Immature natural killer cell (primary cell): ENCODE results near the gene FLVCR1. TPM values are rescaled to one million over a fixed set of nuclear protein-coding genes. Genes with fewer than 3 reads are reported as not detected.
"Not testable (repeated sequence)": the region's sequence is repeated elsewhere in the genome, so short reads cannot be mapped to it uniquely, and the experiment has no call there.

ENCODE experiments used
- DNase-seq, 3 donors: peaks; one replicate each; pipeline ENCODE4 v3.0.0; 2022; ENCODE audit warnings: mixed read lengths in 1 of 3
- H3K27ac Mint-ChIP-seq, 6 donors: one replicate each; pipeline ENCODE4 v1.8.0; 2020; ENCODE audit warnings: mixed read lengths in 6 of 6, mild to moderate bottlenecking in 5 of 6, inconsistent platforms in 4 of 6, moderate library complexity in 3 of 6
- H3K27me3 Mint-ChIP-seq, 3 donors: one replicate each; pipeline ENCODE4 v1.8.0; 2020 to 2021; ENCODE audit warnings: low read depth in 3 of 3, mild to moderate bottlenecking in 3 of 3, mixed read lengths in 3 of 3, moderate library complexity in 3 of 3, inconsistent platforms in 1 of 3
- H3K36me3 Mint-ChIP-seq, 3 donors: one replicate each; pipeline ENCODE4 v1.8.0; 2020; ENCODE audit warnings: mixed read lengths in 3 of 3, inconsistent platforms in 2 of 3, mild to moderate bottlenecking in 2 of 3
- H3K4me1 Mint-ChIP-seq, 2 donors: one replicate each; pipeline ENCODE4 v1.8.0; 2020; ENCODE audit warnings: inconsistent platforms in 2 of 2, mild to moderate bottlenecking in 2 of 2, mixed read lengths in 2 of 2, moderate library complexity in 1 of 2
- H3K4me3 Mint-ChIP-seq, 5 donors: one replicate each; pipeline ENCODE4 v1.8.0; 2020; ENCODE audit warnings: mild to moderate bottlenecking in 5 of 5, mixed read lengths in 5 of 5, inconsistent platforms in 3 of 5, moderate library complexity in 3 of 5
- H3K9me3 Mint-ChIP-seq, 6 donors: one replicate each; pipeline ENCODE4 v1.8.0; 2020; ENCODE audit warnings: mild to moderate bottlenecking in 6 of 6, mixed read lengths in 6 of 6, inconsistent platforms in 4 of 6, moderate library complexity in 3 of 6
- polyA plus RNA-seq, 3 donors: library from polyadenylated mRNA; unstranded; fragments of 300-500 nt; fragmentation: Illumina TruSeq; gene quantifications; one replicate each; pipeline ENCODE4 v1.2.3, GENCODE V29; 2021

FLVCR1 gene
- 1 to 10 TPM in 2 of 3 donors, under 1 TPM in 1; 0.12 to 4.1 (median 1.6) TPM for polyA plus RNA-seq

DNA sequence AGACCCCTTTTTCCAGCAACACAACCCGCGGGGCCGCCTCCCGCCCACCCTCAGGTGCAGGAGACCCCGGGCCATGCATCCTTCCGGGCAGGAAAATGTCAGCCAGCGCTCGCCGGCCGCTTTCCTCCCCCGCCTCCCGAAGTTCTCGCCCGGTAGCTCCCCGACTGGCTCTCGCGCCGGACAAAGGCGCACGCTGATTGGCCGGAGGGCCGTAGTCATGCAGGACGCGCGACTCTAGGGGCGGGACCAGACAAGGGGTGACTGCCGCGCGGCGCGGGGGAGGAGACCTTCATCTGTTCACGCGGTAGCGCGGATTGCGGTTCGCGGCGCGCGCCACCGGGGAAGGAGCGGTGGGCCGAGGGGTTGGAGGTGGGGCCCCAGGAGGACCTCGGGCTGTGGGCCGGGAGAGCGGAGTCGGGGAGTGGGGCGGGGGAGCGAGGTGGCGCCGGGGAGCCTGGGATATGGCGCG is at the start of gene FLVCR1:
Gene FLVCR1, plus strand, starts transcription at position 284 of the 469 bp plus-strand sequence. Its CDS starts 178 bp downstream, at position 462.
- Mint-ChIP-seq H3K36me3 (peaks cover 4 to 12% (median 5%) of the 10 kb centered on the region in 3 donors), H3K4me3 (peak within 1 kb of the TSS in 4 of 5 donors; percentile 21 to 97 (median 78))

GRCh38 chr1:212814537-212815334 is 43.3 kb upstream of the FLVCR1 start:
- DNase-seq: no peak
- Mint-ChIP-seq H3K36me3 (peaks cover 13 to 19% (median 13%) of the 10 kb centered on the region in 3 donors), H3K27ac (no peak overlapping the region), H3K27me3 (peaks cover 0 to 2% (median 1%) of the 10 kb centered on the region in 3 donors), H3K4me1 (peaks cover 0 to 4% of the 10 kb centered on the region in 2 donors), H3K9me3 (no peaks in the 10 kb centered on the region), H3K4me3 (no peak overlapping the region)

More for the DNA sequence above, at the start of gene FLVCR1:
- H3K27ac Mint-ChIP-seq: peak within 1 kb of the TSS in 5 of 6 donors; percentile 91 to 96 (median 94)
- peak; percentile 94 to 95 (median 94) for DNase-seq
- H3K4me1 Mint-ChIP-seq: peaks cover 21 to 26% of the 10 kb centered on the region in 2 donors
- H3K27me3 Mint-ChIP-seq: peaks cover 3 to 10% (median 4%) of the 10 kb centered on the region in 3 donors
- H3K9me3 Mint-ChIP-seq: no peaks in the 10 kb centered on the region

GRCh38 chr1:212816567-212817278 is 41.4 kb upstream of the FLVCR1 start:
- peaks cover 0 to 4% (median 1%) of the 10 kb centered on the region in 3 donors for H3K27me3 Mint-ChIP-seq
- H3K4me1 Mint-ChIP-seq: peaks cover 0 to 6% of the 10 kb centered on the region in 2 donors
- H3K4me3 Mint-ChIP-seq: no peak overlapping the region
- no peaks in the 10 kb centered on the region for H3K9me3 Mint-ChIP-seq
- DNase-seq: no peak
- H3K36me3 Mint-ChIP-seq: peaks cover 13 to 19% (median 13%) of the 10 kb centered on the region in 3 donors
- H3K27ac Mint-ChIP-seq: no peak overlapping the region

- Mint-ChIP-seq H3K27ac (no peak overlapping the region), H3K4me3 (no peak overlapping the region), H3K36me3 (peaks cover 7 to 21% (median 10%) of the 10 kb centered on the region in 3 donors)
Measured at GRCh38 chr1:212819726-212820125, 38.3 kb upstream of the FLVCR1 start.

GRCh38 chr1:212820969-212821368 is 37.1 kb upstream of the FLVCR1 start:
- Mint-ChIP-seq H3K27me3 (peaks cover 2 to 7% (median 6%) of the 10 kb centered on the region in 3 donors), H3K4me3 (no peak overlapping the region), H3K9me3 (peaks cover 0 to 16% (median 11%) of the 10 kb centered on the region in 6 donors), H3K4me1 (peaks cover 0 to 6% of the 10 kb centered on the region in 2 donors), H3K36me3 (peaks cover 8 to 15% (median 14%) of the 10 kb centered on the region in 3 donors), H3K27ac (no peak overlapping the region)
- DNase-seq: no peak

More at GRCh38 chr1:212819726-212820125, 38.3 kb upstream of the FLVCR1 start:
- Mint-ChIP-seq H3K9me3 (peaks cover 0 to 8% (median 3%) of the 10 kb centered on the region in 6 donors), H3K27me3 (peaks cover 1 to 7% (median 6%) of the 10 kb centered on the region in 3 donors), H3K4me1 (peaks cover 0 to 6% of the 10 kb centered on the region in 2 donors)
- DNase-seq: no peak

DNA sequence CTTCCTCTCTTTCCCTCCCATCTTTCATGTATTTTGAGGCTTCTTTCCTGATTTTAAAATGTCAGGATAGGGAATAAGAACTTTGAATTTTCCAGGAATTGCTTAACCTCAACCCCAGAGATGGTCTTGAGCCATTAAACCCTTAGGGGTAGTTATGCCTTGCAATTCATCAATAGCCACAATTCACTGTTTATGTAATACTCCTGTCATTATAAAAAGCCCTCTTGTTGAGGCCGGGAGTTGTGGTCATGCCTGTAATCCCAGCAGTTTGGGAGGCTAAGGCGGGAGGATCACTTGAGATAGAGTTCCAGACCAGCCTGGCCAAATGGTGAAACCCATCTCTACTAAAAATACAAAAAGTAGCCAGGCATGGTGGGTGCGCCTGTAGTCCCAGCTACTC is 35.1 kb upstream of the FLVCR1 start:
- H3K9me3 Mint-ChIP-seq: peaks cover 0 to 23% (median 15%) of the 10 kb centered on the region in 6 donors
- peaks cover 0 to 6% of the 10 kb centered on the region in 2 donors for H3K4me1 Mint-ChIP-seq
- no peak for DNase-seq
- peaks cover 11 to 12% (median 12%) of the 10 kb centered on the region in 3 donors for H3K36me3 Mint-ChIP-seq
- H3K27ac Mint-ChIP-seq: no peak overlapping the region
- peaks cover 6 to 15% (median 7%) of the 10 kb centered on the region in 3 donors for H3K27me3 Mint-ChIP-seq
- no peak overlapping the region for H3K4me3 Mint-ChIP-seq

DNA sequence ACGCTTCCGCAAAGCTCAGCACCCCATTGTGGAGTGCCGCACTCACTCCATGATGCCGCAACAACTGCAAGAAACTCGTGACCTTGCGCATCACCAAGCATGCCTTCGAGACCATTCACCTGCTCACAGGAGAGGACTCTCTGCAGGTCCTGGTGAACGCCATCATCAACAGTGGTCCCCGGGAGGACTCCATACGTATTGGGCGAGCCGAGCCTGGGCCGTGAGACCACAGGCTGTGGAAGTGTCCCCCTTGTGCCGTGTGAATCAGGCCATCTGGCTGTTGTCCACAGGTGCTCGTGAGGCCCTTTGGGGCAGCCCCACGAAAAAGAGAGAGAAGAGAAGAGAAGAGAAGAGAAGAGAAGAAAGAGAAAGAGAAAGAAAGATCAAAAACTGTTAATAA is 33.9 kb upstream of the FLVCR1 start:
- DNase-seq: no peak
- Mint-ChIP-seq H3K9me3 (peaks cover 0 to 23% (median 15%) of the 10 kb centered on the region in 6 donors), H3K27ac (no peak overlapping the region), H3K27me3 (peaks cover 5 to 15% (median 7%) of the 10 kb centered on the region in 3 donors), H3K36me3 (peaks cover 11 to 12% (median 12%) of the 10 kb centered on the region in 3 donors), H3K4me3 (no peak overlapping the region), H3K4me1 (peaks cover 0 to 6% of the 10 kb centered on the region in 2 donors)

DNA sequence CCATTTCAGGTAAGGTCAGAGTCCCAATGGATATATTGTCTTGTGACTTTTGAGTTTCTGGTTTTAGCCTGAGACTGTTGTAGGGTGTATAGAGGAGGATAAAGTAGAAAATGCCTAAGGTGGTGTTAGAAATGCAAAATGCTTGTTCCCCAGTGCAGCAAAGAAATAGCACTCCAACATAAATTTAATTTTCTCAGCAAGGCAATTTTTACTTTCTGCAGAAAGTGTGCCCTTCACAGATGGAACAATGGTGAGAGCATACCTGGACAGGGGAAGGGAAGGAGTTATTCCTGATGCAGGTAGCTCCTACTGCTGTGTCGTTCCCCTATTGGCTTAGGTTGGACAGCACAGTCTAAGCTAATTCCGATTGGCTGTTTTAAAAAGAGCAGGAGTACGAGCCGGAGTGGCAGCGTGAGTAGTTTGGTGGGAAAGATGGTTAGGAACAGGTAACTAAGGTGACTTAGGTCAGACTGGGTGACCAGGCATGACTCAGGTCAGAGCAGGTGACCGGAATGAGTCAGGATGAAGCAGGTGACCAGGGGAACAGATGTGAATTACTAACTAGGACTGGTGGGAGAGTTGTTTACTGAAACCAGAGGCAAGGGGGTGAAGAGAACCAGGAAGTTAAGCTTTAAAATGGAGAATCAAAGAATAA is 32.1 kb upstream of the FLVCR1 start:
- no peak for DNase-seq
- no peaks in the 10 kb centered on the region for H3K4me1 Mint-ChIP-seq
- peaks cover 0 to 23% (median 15%) of the 10 kb centered on the region in 6 donors for H3K9me3 Mint-ChIP-seq
- peaks cover 11 to 12% (median 12%) of the 10 kb centered on the region in 3 donors for H3K36me3 Mint-ChIP-seq
- no peak overlapping the region for H3K4me3 Mint-ChIP-seq
- no peak overlapping the region for H3K27ac Mint-ChIP-seq
- H3K27me3 Mint-ChIP-seq: peaks cover 2 to 15% (median 6%) of the 10 kb centered on the region in 3 donors

DNA sequence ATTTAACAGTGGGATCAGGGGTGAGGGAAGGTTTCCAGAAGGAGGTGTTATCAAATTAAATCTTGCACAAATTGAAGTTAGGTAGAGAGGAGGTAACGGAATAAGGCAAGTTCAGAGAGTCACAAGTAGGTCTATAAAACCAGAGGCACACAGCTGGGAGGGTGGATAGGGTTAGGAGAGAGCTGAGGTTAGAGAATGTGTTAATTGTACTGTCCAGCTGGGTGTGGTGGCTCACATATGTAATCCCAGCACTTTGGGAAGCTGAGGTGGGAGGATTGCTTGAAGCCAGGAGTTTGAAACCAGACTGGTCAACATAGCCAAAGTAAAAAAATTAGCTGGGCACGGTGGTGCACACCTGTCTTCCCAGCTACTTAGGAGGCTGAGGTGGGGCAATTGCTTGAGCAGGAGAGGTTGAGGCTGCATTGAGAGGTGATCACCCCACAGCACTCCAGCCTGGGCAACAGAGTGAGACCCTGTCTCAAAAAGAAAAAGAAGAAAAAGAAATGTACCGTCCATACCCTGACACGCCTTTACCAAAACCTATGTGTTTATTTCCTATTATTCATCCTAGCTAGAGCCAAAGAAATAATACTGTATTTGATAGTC is 30.8 kb upstream of the FLVCR1 start:
- no peaks in the 10 kb centered on the region for H3K4me1 Mint-ChIP-seq
- no peak overlapping the region for H3K4me3 Mint-ChIP-seq
- peaks cover 0 to 23% (median 15%) of the 10 kb centered on the region in 6 donors for H3K9me3 Mint-ChIP-seq
- H3K36me3 Mint-ChIP-seq: peaks cover 11 to 12% (median 12%) of the 10 kb centered on the region in 3 donors
- H3K27me3 Mint-ChIP-seq: peaks cover 5 to 15% (median 6%) of the 10 kb centered on the region in 3 donors
- no peak overlapping the region for H3K27ac Mint-ChIP-seq
- DNase-seq: no peak

DNA sequence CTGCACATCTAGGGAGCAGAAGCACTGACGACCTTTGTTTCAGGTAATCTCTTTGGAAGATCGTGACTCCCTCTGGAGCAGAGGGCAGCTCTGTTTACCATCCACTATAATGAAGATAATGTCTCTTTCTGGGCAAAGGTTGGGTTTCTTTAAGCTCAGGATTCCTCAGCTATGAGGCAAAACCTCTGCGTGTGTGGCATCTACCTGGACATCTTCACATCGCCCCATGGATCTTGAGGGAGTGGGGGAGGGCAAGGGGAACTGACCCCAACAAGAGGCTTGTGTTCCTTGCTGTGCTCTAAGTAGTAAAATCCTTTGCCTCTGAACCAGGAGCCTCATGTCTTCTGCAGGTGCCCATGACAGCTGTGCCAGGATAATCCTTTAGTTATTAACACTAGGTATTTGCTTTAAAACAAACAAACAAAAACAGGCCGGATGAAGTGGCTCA is 30.2 kb upstream of the FLVCR1 start:
- peaks cover 5 to 15% (median 6%) of the 10 kb centered on the region in 3 donors for H3K27me3 Mint-ChIP-seq
- H3K9me3 Mint-ChIP-seq: peaks cover 0 to 23% (median 15%) of the 10 kb centered on the region in 6 donors
- DNase-seq: no peak
- H3K36me3 Mint-ChIP-seq: peaks cover 11 to 12% (median 12%) of the 10 kb centered on the region in 3 donors
- H3K4me1 Mint-ChIP-seq: no peaks in the 10 kb centered on the region
- H3K27ac Mint-ChIP-seq: no peak overlapping the region
- no peak overlapping the region for H3K4me3 Mint-ChIP-seq

GRCh38 chr1:212828395-212828794 is 29.7 kb upstream of the FLVCR1 start:
- no peak for DNase-seq
- no peak overlapping the region for H3K4me3 Mint-ChIP-seq
- H3K9me3 Mint-ChIP-seq: peaks cover 0 to 23% (median 15%) of the 10 kb centered on the region in 6 donors
- H3K27ac Mint-ChIP-seq: no peak overlapping the region
- peaks cover 10 to 12% (median 12%) of the 10 kb centered on the region in 3 donors for H3K36me3 Mint-ChIP-seq
- peaks cover under 1% of the 10 kb centered on the region in 2 donors for H3K4me1 Mint-ChIP-seq
- peaks cover 5 to 14% (median 6%) of the 10 kb centered on the region in 3 donors for H3K27me3 Mint-ChIP-seq

- H3K27me3 Mint-ChIP-seq: not testable (repeated sequence)
- peak in 2 of 3 donors; percentile 28 to 43 for DNase-seq
Measured at GRCh38 chr1:212833211-212834207, 24.6 kb upstream of the FLVCR1 start.

More at GRCh38 chr1:212833211-212834207, 24.6 kb upstream of the FLVCR1 start:
- H3K4me3 Mint-ChIP-seq: peak overlapping the region in 4 of 5 donors; percentile 10 to 44 (median 29)
- not testable (repeated sequence) for H3K27ac Mint-ChIP-seq, H3K36me3 Mint-ChIP-seq, H3K9me3 Mint-ChIP-seq
- H3K4me1 Mint-ChIP-seq: peaks cover 10 to 11% of the 10 kb centered on the region in 2 donors
